HG03139 (cell line): ENCODE data around the gene LPIN2.

Experiments
- ATAC-seq: cut with Tn5 transposase; IDR thresholded peaks from one replicate; pipeline ENCODE4 v1.9.1; 2021; ENCODE audit not compliant: unreplicated experiment

The LPIN2 gene

GRCh38 chr18:2966560-2966959, 46.4 kb downstream of the LPIN2 start:
- ATAC-seq: no peak

DNA sequence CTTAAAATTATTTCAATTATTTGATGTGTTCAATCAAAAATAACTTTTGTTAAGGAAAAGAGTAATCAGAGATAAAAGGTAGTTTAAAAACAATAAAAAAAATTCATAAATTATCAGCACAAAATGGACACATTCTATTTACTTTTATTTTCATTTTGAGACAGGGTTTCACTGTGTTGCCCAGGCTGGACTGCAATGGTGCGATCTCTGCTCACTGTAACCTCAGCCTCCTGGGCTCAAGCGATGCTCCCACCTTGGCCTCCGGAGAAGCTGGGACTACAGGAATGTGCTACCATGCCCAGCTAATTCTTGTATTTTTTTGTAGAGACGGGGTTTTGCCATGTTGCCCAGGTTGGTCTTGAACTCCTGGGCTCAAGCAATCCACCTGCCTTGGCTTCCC, 47.1 kb downstream of the LPIN2 start:
- no peak for ATAC-seq

- no peak for ATAC-seq
Observed at GRCh38 chr18:2964361-2965010, 48.5 kb downstream of the LPIN2 start.
